T-helper 22 cell (primary cell): ENCODE measurements around the gene LPIN1.

Experiments
- DNase-seq: peaks from one replicate; pipeline ENCODE4 v3.0.0-alpha.2; 2020; ENCODE audit warnings: low read depth

Gene LPIN1, protein sequence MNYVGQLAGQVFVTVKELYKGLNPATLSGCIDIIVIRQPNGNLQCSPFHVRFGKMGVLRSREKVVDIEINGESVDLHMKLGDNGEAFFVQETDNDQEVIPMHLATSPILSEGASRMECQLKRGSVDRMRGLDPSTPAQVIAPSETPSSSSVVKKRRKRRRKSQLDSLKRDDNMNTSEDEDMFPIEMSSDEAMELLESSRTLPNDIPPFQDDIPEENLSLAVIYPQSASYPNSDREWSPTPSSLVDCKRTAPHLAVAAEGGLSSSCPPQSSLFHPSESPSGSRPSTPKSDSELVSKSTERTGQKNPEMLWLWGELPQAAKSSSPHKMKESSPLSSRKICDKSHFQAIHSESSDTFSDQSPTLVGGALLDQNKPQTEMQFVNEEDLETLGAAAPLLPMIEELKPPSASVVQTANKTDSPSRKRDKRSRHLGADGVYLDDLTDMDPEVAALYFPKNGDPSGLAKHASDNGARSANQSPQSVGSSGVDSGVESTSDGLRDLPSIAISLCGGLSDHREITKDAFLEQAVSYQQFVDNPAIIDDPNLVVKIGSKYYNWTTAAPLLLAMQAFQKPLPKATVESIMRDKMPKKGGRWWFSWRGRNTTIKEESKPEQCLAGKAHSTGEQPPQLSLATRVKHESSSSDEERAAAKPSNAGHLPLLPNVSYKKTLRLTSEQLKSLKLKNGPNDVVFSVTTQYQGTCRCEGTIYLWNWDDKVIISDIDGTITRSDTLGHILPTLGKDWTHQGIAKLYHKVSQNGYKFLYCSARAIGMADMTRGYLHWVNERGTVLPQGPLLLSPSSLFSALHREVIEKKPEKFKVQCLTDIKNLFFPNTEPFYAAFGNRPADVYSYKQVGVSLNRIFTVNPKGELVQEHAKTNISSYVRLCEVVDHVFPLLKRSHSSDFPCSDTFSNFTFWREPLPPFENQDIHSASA

GRCh38 chr2:11746376-11746806, at the start of gene LPIN1:
Gene LPIN1, plus strand, starts transcription at chr2:11746632. Its CDS starts 18,910 bp downstream, at chr2:11765542.
- peak; percentile 78 for DNase-seq

DNA sequence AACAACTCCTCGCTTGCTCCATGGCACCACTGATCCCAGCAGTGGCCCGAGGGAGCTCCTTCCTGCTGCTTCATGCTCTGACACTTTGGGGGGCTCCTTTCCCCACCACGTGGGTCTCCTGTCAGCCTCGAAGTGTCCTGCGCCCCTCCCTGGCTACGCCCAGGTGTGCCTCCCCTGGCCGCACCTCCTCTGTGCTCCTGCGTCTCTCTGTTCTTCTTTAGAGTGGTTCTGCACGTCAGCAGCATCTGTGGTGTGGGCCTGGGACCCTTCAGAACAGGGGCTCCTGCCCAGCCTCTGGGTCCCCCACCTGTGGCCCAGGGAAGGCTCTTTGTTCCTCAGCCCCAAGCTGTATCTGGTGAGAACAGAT, 49.7 kb upstream of the LPIN1 start:
- no peak for DNase-seq

DNA sequence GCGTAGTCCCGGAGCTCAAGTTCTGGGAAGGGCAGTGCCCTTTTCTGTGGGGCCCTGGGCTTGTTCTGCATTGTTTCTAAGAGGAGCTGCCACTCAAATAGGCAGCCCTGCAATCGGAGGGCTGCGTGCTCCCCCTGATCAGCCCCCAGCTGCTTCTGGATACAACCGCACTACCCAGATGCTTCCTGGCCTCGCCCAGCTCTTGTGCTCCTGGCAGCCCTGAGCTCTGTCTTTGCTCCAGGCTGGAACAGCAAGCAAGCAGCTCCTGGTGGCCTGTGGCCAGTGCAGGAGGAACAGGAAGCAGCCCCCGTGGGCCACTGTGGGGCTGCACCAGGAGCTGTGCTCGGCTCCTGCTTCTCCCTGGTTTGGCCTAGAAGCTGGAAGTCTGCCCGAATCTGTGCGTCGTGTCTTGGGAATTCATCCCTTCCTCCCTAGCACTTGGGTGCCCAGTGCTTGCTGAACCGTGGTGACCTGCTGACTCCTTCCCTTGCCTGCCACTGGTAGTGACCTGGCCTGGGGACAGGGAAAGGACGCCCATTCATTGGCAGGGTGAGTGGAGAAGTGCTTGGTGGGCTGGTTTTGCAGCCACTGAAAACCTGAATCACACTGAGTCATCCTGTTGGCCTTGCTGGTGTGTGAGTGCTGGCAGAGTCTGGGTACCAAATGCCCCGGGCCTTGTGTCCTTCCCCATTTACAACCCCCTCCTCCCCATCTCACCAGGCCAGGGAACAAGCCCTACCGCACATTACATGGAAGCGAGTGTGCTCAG, 49.1 kb upstream of the LPIN1 start:
- no peak for DNase-seq

GRCh38 chr2:11698009-11698922, 48.2 kb upstream of the LPIN1 start:
- DNase-seq, result no peak

- no peak for DNase-seq
These were observed 46.5 kb upstream of the LPIN1 start for GRCh38 chr2:11699686-11700670.

- DNase-seq, result no peak
These were observed 45.2 kb upstream of the LPIN1 start for GRCh38 chr2:11701206-11701605.

- no peak for DNase-seq
These were observed 44.6 kb upstream of the LPIN1 start for GRCh38 chr2:11701751-11702301.

GRCh38 chr2:11702946-11703345, 43.5 kb upstream of the LPIN1 start:
- no peak for DNase-seq

- no peak for DNase-seq
These were observed 42.7 kb upstream of the LPIN1 start for GRCh38 chr2:11703700-11704099.

DNA sequence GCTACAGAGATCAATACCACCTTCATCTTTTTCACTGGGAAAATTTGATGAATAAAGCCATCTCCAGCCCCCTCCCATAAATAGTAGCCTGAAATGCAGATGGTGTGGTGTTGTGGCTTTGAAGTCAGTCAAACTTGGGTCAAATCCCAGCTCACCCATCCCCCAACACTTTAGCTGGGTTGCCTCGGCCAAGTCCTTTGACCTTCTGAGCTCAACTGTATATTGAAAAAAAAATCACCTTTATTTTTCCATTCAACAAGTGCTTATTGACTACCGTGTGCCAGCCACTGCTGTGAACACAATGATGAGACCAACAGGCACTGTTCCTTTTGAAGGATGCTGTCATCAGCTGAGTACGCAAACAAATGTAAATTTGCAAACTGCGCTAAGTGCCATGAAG, 41.4 kb upstream of the LPIN1 start:
- no peak for DNase-seq

DNA sequence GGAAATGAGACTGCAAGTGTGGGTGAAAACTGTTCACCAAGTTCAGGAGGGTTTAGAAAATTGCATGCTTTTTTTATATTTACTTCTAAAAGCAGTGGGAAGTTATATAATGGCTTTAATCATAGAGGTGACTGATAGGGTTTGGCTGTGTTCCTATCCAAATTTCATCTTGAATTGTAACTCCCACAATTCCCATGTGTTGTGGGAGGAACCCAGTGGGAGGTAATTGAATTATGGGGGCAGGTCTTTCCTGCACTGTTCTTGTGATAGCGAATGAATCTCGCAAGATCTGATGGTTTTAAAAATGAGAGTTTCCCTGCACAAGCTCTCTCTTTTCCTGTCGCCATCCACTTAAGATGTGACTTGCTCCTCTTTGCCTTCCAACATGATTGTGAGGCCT, 40.7 kb upstream of the LPIN1 start:
- DNase-seq, result no peak

GRCh38 chr2:11708106-11708505, 38.3 kb upstream of the LPIN1 start:
- no peak for DNase-seq

DNA sequence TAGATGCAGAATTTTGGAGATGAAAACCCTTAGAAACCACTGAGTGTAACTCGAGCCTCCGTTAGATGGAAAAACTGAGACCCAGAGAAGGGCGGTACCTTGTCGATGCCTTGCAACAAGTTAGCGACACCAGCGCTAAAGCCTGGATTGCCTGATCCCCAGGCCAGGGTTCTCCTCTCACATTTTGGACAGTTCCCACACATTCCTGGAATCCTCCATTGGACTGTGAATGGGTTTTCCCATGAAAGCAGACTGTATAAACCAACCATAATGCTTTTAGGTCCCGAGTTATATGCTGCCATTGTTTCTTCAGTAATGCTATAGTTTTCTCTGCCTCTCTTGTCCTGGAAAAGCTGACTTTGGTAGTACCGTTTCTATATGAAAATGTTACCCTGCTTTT, 37.1 kb upstream of the LPIN1 start:
- DNase-seq, result no peak

DNA sequence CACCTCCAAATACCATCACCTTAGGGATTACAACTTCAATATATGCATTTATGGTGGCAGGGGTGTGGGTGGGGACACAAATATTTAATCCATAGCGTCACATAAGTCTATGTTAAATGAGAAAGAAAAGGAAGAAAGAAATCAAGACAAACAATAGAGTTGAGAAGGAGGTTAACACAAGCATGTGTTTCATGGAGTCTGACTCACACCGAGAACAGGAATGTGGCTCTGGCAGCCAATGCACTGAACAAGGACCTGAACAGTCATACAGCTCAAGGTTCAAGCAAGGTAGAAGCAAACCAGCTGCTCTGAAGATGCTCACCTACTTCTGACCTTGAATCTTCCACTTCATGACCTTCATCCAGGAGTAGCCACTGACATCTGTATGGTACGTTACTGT, 36.2 kb upstream of the LPIN1 start:
- no peak for DNase-seq

DNA sequence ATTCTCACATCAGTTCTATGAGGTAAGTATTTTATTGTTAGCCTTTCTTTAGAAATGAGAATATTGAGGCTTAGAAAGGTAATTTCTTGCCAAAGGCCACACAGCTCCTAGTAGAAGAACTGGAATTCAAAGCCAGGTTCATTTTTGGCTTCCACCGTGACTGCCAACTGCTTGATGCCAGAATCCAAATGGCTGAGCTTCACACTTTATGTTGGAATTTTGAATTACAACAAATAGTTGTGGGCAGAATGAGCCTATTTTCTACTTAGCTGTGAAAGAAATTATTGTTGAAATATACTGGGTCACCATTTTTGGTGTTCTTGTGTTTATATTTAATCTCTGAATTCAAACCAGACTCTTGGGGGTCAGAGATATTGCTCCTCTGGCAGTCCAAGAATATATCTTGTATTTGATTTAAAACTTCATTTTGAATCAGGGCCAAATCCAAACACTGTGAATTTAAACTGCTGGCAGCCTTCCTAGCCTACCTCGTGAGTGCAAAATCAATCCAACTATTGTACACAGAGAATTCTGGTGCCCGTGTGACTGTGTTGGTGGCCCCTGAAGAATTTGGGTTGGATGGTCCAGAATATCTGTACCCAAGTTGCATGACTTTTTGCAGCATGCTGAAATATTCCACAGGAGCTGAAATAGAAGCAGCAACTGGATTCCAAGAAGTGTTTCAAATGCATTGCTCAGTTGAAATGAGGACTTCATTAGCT, 35.6 kb upstream of the LPIN1 start:
- no peak for DNase-seq

- no peak for DNase-seq
These were observed 35.1 kb upstream of the LPIN1 start for GRCh38 chr2:11711354-11711716.

- DNase-seq, result no peak
These were observed 34.7 kb upstream of the LPIN1 start for GRCh38 chr2:11711751-11712150.

DNA sequence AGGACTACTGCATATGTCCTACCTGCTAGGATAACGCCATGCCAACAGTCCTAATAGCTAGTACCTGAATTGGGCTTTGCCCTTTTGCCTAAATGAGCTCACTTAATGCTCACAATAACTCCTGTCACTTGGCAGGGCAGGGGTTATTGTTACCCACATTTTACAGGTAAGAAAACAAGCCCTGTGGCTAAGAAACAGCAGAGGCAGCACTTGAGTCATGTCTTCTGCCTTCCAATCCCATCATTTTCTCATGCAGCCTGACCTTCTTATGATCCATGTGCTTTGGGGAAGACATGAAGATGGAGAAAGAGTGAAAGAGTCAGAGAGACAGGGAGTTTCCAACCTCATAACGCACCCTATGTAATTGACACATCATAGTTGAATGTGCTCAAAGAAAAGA, 33.6 kb upstream of the LPIN1 start:
- DNase-seq, result no peak

GRCh38 chr2:11713815-11714214, 32.6 kb upstream of the LPIN1 start:
- DNase-seq, result no peak
